LHCN-M2 (cell line): Measurements from ENCODE around the gene SERTAD4. TPM values are rescaled to one million over a fixed set of nuclear protein-coding genes. Genes with fewer than 3 reads are reported as not detected.

Experiments used
- DNase-seq: peaks from one replicate; pipeline ENCODE4 v3.0.0-alpha.2; 2012; ENCODE audit warnings: low read depth
- total RNA-seq: library from RNA; depleted of rRNA; stranded (reverse); fragments of >200 nt; gene quantifications from 2 replicates; pipeline ENCODE4 v1.2.3, GENCODE V29; 2014

SERTAD4 gene
- total RNA-seq, 1 experiment from 2014 or later = 0.06 TPM

GRCh38 chr1:210233216-210233494, 559 bp downstream of the SERTAD4 start:
- no peak for DNase-seq

GRCh38 chr1:210233495-210234328, 1.1 kb downstream of the SERTAD4 start:
- peak; percentile 37 for DNase-seq

- no peak for DNase-seq
Measured at GRCh38 chr1:210234329-210234757, 1.7 kb downstream of the SERTAD4 start.

GRCh38 chr1:210235363-210236053, 2.9 kb downstream of the SERTAD4 start:
- no peak for DNase-seq

- no peak for DNase-seq
Measured at GRCh38 chr1:210236386-210236839, 3.8 kb downstream of the SERTAD4 start.

GRCh38 chr1:210236840-210237409, 4.3 kb downstream of the SERTAD4 start:
- no peak for DNase-seq

GRCh38 chr1:210237479-210237878, 4.9 kb downstream of the SERTAD4 start:
- DNase-seq = no peak

GRCh38 chr1:210237981-210238380, 5.4 kb downstream of the SERTAD4 start:
- no peak for DNase-seq

GRCh38 chr1:210239349-210240111, 6.9 kb downstream of the SERTAD4 start:
- DNase-seq = peak; percentile 85

GRCh38 chr1:210241121-210241520, 8.5 kb downstream of the SERTAD4 start:
- no peak for DNase-seq

- DNase-seq = no peak
Measured at GRCh38 chr1:210244746-210245367, 12.3 kb downstream of the SERTAD4 start.

- no peak for DNase-seq
Measured at GRCh38 chr1:210246447-210246846, 13.9 kb downstream of the SERTAD4 start.

GRCh38 chr1:210248341-210248740, 15.7 kb downstream of the SERTAD4 start:
- peak; percentile 72 for DNase-seq

GRCh38 chr1:210250665-210250997, 18.0 kb downstream of the SERTAD4 start:
- no peak for DNase-seq

- peak; percentile 62 for DNase-seq
Measured at GRCh38 chr1:210250998-210251679, 18.5 kb downstream of the SERTAD4 start.

GRCh38 chr1:210251680-210252490, 19.3 kb downstream of the SERTAD4 start:
- no peak for DNase-seq

GRCh38 chr1:210252621-210253051, 20.0 kb downstream of the SERTAD4 start:
- no peak for DNase-seq

- no peak for DNase-seq
Measured at GRCh38 chr1:210254298-210254697, 21.7 kb downstream of the SERTAD4 start.

GRCh38 chr1:210257698-210258529, 25.3 kb downstream of the SERTAD4 start:
- no peak for DNase-seq
